Thyroid gland (tissue), 4 donors: ENCODE measurements around the gene IQSEC1.

Experiments
- POLR2A ChIP-seq, 2 donors: fragments of 450-650 bp; IDR thresholded peaks; one replicate each; pipeline ENCODE4 v1.6.1; 2017; ENCODE audit warnings: antibody characterized with exemption in 2 of 2, mild to moderate bottlenecking in 2 of 2, moderate library complexity in 1 of 2
- TF ChIP-seq, protein P1 (sequence below), 6 experiments: fragments of 200-600 bp in 3 of 6; fragments of 450-650 bp in 3 of 6; sonication (generic) in 3 of 6; IDR thresholded peaks; one replicate each; pipeline ENCODE4 v1.5.1; 2016 to 2019; ENCODE audit warnings: antibody characterized with exemption in 6 of 6, mild to moderate bottlenecking in 2 of 6, inconsistent platforms in 1 of 6, moderate library complexity in 1 of 6

GRCh38 chr3:13065727-13066126 lies 7.5 kb downstream of the IQSEC1 start:
- TF ChIP-seq, protein P1, sequence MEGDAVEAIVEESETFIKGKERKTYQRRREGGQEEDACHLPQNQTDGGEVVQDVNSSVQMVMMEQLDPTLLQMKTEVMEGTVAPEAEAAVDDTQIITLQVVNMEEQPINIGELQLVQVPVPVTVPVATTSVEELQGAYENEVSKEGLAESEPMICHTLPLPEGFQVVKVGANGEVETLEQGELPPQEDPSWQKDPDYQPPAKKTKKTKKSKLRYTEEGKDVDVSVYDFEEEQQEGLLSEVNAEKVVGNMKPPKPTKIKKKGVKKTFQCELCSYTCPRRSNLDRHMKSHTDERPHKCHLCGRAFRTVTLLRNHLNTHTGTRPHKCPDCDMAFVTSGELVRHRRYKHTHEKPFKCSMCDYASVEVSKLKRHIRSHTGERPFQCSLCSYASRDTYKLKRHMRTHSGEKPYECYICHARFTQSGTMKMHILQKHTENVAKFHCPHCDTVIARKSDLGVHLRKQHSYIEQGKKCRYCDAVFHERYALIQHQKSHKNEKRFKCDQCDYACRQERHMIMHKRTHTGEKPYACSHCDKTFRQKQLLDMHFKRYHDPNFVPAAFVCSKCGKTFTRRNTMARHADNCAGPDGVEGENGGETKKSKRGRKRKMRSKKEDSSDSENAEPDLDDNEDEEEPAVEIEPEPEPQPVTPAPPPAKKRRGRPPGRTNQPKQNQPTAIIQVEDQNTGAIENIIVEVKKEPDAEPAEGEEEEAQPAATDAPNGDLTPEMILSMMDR (IDR thresholded peaks at IDR 0.05): no peak
- no peak for TF ChIP-seq POLR2A (IDR thresholded peaks at IDR 0.05)
